Measurements from ENCODE around the gene CTIF.

GRCh38 chr18:48815581-48816324, 276.9 kb downstream of the CTIF start:
- TF ChIP-seq CTCF (conservative IDR thresholded peaks at IDR 0.05; ENCODE audit: low read depth in 2 of 2) (no peak), EZH2 (IDR thresholded peaks at IDR 0.05; ENCODE audit: low read depth, unreplicated experiment) (no peak), CREB1 (CRISPR knock-in tag; IDR thresholded peaks at IDR 0.05; ENCODE audit: low read depth) (no peak), EZH2phosphoT487 (IDR thresholded peaks at IDR 0.05; ENCODE audit: unreplicated experiment) (no peak), JUNB (IDR thresholded peaks at IDR 0.05; ENCODE audit: unreplicated experiment) (no peak), POLR2AphosphoS5 (IDR thresholded peaks at IDR 0.05; ENCODE audit: low read depth) (no peak)
